H9 (cell line): Measurements from ENCODE around the gene MRPL51. TPM values are rescaled to one million over a fixed set of nuclear protein-coding genes. Genes with fewer than 3 reads are reported as not detected.
"Not testable (repeated sequence)": the region's sequence is repeated elsewhere in the genome, so short reads cannot be mapped to it uniquely, and the experiment has no call there.

Source experiments
- DNase-seq: peaks from one replicate; pipeline ENCODE4 v3.0.0-alpha.2; 2017
- H2AFZ ChIP-seq: one replicate; pipeline ENCODE4 v1.6.1; 2013; ENCODE audit warnings: mild to moderate bottlenecking, low read length, control low read depth, moderate library complexity
- H2AK5ac ChIP-seq: 2 replicates; pipeline ENCODE4 v1.6.1; 2013; ENCODE audit warnings: low read length, control low read depth, mixed read lengths; ENCODE audit not compliant: insufficient read length
- H2BK120ac ChIP-seq: one replicate; pipeline ENCODE4 v1.6.1; 2013; ENCODE audit warnings: low read depth, mild to moderate bottlenecking, low read length, control low read depth, inconsistent platforms; ENCODE audit not compliant: poor library complexity, severe bottlenecking
- H2BK12ac ChIP-seq: 2 replicates; pipeline ENCODE4 v1.6.1; 2013; ENCODE audit warnings: low read length, control low read depth, mixed read lengths, low read depth; ENCODE audit not compliant: insufficient read length
- H2BK15ac ChIP-seq: 2 replicates; pipeline ENCODE4 v1.6.1; 2013; ENCODE audit warnings: low read depth, low read length, control low read depth
- H2BK20ac ChIP-seq: one replicate; pipeline ENCODE4 v1.6.1; 2013; ENCODE audit warnings: low read depth, mild to moderate bottlenecking, low read length, control low read depth, inconsistent platforms; ENCODE audit not compliant: poor library complexity, severe bottlenecking
- H2BK5ac ChIP-seq: 2 replicates; pipeline ENCODE4 v1.6.1; 2013; ENCODE audit warnings: low read length, control low read depth, mixed read lengths; ENCODE audit not compliant: insufficient read length
- H3K14ac ChIP-seq: 2 replicates; pipeline ENCODE4 v1.6.1; 2013; ENCODE audit warnings: low read length, control low read depth; ENCODE audit not compliant: insufficient read depth
- H3K18ac ChIP-seq: 2 replicates; pipeline ENCODE4 v1.6.1; 2013; ENCODE audit warnings: low read depth, mild to moderate bottlenecking, mixed read lengths, low read length, control low read depth; ENCODE audit not compliant: insufficient read length
- H3K23ac ChIP-seq: 2 replicates; pipeline ENCODE4 v1.6.1; 2013; ENCODE audit warnings: low read length, control low read depth, mixed read lengths, low read depth; ENCODE audit not compliant: insufficient read length
- H3K23me2 ChIP-seq: 2 replicates; pipeline ENCODE4 v1.6.1; 2013; ENCODE audit warnings: low read depth, mild to moderate bottlenecking, mixed read lengths, low read length, control low read depth; ENCODE audit not compliant: insufficient read length, poor library complexity, severe bottlenecking
- H3K27ac ChIP-seq: 2 replicates; pipeline ENCODE4 v1.5.1; 2013; ENCODE audit warnings: low read length, control low read depth, mixed read lengths, low read depth; ENCODE audit not compliant: insufficient read length
- H3K27me3 ChIP-seq: 2 replicates; pipeline ENCODE4 v1.6.1; 2013; ENCODE audit warnings: low read length, control low read depth, inconsistent platforms; ENCODE audit not compliant: insufficient read depth
- H3K4ac ChIP-seq: 2 replicates; pipeline ENCODE4 v1.6.1; 2013; ENCODE audit warnings: low read depth, mild to moderate bottlenecking, control low read depth, inconsistent platforms, low read length, moderate library complexity
- H3K4me1 ChIP-seq: 2 replicates; pipeline ENCODE4 v1.6.1; 2013; ENCODE audit warnings: low read length, control low read depth, inconsistent platforms; ENCODE audit not compliant: insufficient read depth
- H3K4me2 ChIP-seq: 2 replicates; pipeline ENCODE4 v1.6.1; 2013; ENCODE audit warnings: low read length, control low read depth, mixed read lengths; ENCODE audit not compliant: insufficient read length, insufficient read depth
- H3K56ac ChIP-seq: 2 replicates; pipeline ENCODE4 v1.6.1; 2013; ENCODE audit warnings: low read depth, mild to moderate bottlenecking, mixed read lengths, low read length, control low read depth; ENCODE audit not compliant: insufficient read length
- H3K79me1 ChIP-seq: 2 replicates; pipeline ENCODE4 v1.6.1; 2013; ENCODE audit warnings: low read depth, mild to moderate bottlenecking, moderate library complexity, low read length, control low read depth, inconsistent platforms; ENCODE audit not compliant: insufficient read depth, poor library complexity, severe bottlenecking
- H3K79me2 ChIP-seq: 2 replicates; pipeline ENCODE4 v1.6.1; 2013; ENCODE audit warnings: low read length, control low read depth, inconsistent platforms; ENCODE audit not compliant: insufficient read depth
- H3K9ac ChIP-seq: 2 replicates; pipeline ENCODE4 v1.6.1; 2013; ENCODE audit warnings: low read length, control low read depth, mixed read lengths; ENCODE audit not compliant: insufficient read length; ENCODE audit errors: extremely low read depth
- H3K9me3 ChIP-seq: one replicate; pipeline ENCODE4 v1.6.1; 2013; ENCODE audit warnings: low read depth, low read length, inconsistent platforms; ENCODE audit not compliant: control insufficient read depth
- H3T11ph ChIP-seq: one replicate; pipeline ENCODE4 v1.6.1; 2013; ENCODE audit warnings: mild to moderate bottlenecking, low read length, control low read depth, inconsistent platforms
- H4K20me1 ChIP-seq: one replicate; pipeline ENCODE4 v1.6.1; 2013; ENCODE audit not compliant: control insufficient read depth, insufficient read length, insufficient read depth
- H4K5ac ChIP-seq: 2 replicates; pipeline ENCODE4 v1.6.1; 2013; ENCODE audit warnings: low read depth, mild to moderate bottlenecking, mixed read lengths, low read length, control low read depth; ENCODE audit not compliant: insufficient read length
- H4K8ac ChIP-seq: replicated peaks from 2 replicates; pipeline ENCODE4 v1.6.1; 2013; ENCODE audit warnings: low read length, control low read depth, mixed read lengths, low read depth; ENCODE audit not compliant: insufficient read length
- H4K91ac ChIP-seq: 2 replicates; pipeline ENCODE4 v1.6.1; 2013; ENCODE audit warnings: low read depth, mild to moderate bottlenecking, moderate library complexity, mixed read lengths, low read length, control low read depth; ENCODE audit not compliant: insufficient read length
- H3K27ac Mint-ChIP-seq, 3 experiments: 2 replicates in 2 of 3; 3 replicates in 1 of 3; pipeline ENCODE4 v1.8.0; 2020 to 2021; ENCODE audit warnings: mixed read lengths in 3 of 3, mild to moderate bottlenecking in 1 of 3, moderate library complexity in 1 of 3
- H3K27me3 Mint-ChIP-seq: 2 replicates; pipeline ENCODE4 v1.8.0; 2021; ENCODE audit warnings: low read depth, mild to moderate bottlenecking, moderate library complexity, mixed read lengths
- H3K36me3 Mint-ChIP-seq, 3 experiments: 2 replicates in 2 of 3; 3 replicates in 1 of 3; pipeline ENCODE4 v1.8.0; 2020 to 2021; ENCODE audit warnings: low read depth in 3 of 3, mixed read lengths in 3 of 3; ENCODE audit not compliant: insufficient read depth in 1 of 3
- H3K4me1 Mint-ChIP-seq, 2 experiments: 2 replicates each; pipeline ENCODE4 v1.8.0; 2020; ENCODE audit warnings: mixed read lengths in 2 of 2
- H3K4me3 Mint-ChIP-seq, 2 experiments: 2 replicates in 1 of 2; 3 replicates in 1 of 2; pipeline ENCODE4 v1.8.0; 2020 to 2021; ENCODE audit warnings: mild to moderate bottlenecking in 2 of 2, mixed read lengths in 2 of 2, moderate library complexity in 1 of 2
- H3K9me3 Mint-ChIP-seq, 2 experiments: 2 replicates in 1 of 2; 3 replicates in 1 of 2; pipeline ENCODE4 v1.8.0; 2020; ENCODE audit warnings: mild to moderate bottlenecking in 2 of 2, mixed read lengths in 2 of 2, moderate library complexity in 1 of 2
- CTCF ChIP-seq: fragments of 200-600 bp; sonication (generic); conservative IDR thresholded peaks from 3 replicates; pipeline ENCODE4 v1.8.0; 2021; ENCODE audit warnings: antibody characterized with exemption, mild to moderate bottlenecking
- WGBS: extraction: QIAGEN DNeasy Blood & Tissue Kit; methylation state at CpG from one replicate; pipeline ENCODE4 v1.1.7; 2013; ENCODE audit warnings: missing lambda C conversion rate, low lambda C conversion rate, mixed read lengths; ENCODE audit not compliant: insufficient read length; ENCODE audit errors: extremely low coverage; 5-methylcytosine and 5-hydroxymethylcytosine counted together
- total RNA-seq: library from RNA; stranded (reverse); gene quantifications from 2 replicates; pipeline ENCODE4 v1.2.1, GENCODE V29; 2021

MRPL51 gene
- total RNA-seq, 1 experiment from 2014 or later = 329 TPM

GRCh38 chr12:6478416-6478815, 14.6 kb downstream of the MRPL51 start:
- Histone ChIP-seq H2AK5ac (no peak overlapping the region), H3K4me1 (no peaks in the 10 kb centered on the region), H3K4me2 (no peak overlapping the region), H3K9me3 (no peaks in the 10 kb centered on the region), H2BK12ac (no peak overlapping the region), H4K5ac (no peak overlapping the region), H3T11ph (no peak overlapping the region), H3K18ac (no peak overlapping the region), H2BK5ac (no peak overlapping the region), H2BK120ac (no peak overlapping the region), H2BK20ac (no peak overlapping the region), H3K4ac (no peak overlapping the region), H3K14ac (no peak overlapping the region), H3K79me2 (no peaks in the 10 kb centered on the region), H3K56ac (no peak overlapping the region), H4K91ac (no peak overlapping the region), H3K27ac (no peak overlapping the region), H2BK15ac (no peak overlapping the region; the same call in 1 of the 2 replicates), H3K23me2 (peaks cover 2% of the 10 kb centered on the region), H4K20me1 (no peaks in the 10 kb centered on the region), H3K23ac (no peak overlapping the region), H3K27me3 (no peaks in the 10 kb centered on the region), H4K8ac (no peak overlapping the region), H3K9ac (no peak overlapping the region), H3K79me1 (no peaks in the 10 kb centered on the region), H2AFZ (no peak overlapping the region)
- Mint-ChIP-seq H3K27ac (no peak overlapping the region), H3K27me3 (peaks cover 19% of the 10 kb centered on the region), H3K36me3 (peaks cover 4 to 6% (median 5%) of the 10 kb centered on the region in 3 experiments; a peak in 4 of 7 replicates), H3K4me3 (no peak overlapping the region), H3K4me1 (peaks cover 0 to 3% of the 10 kb centered on the region in 2 experiments; a peak in 1 of 4 replicates), H3K9me3 (peaks cover 14 to 16% of the 10 kb centered on the region in 2 experiments)
- WGBS = no CpG with 5 or more reads among the region's 20 CpGs
- no peak for DNase-seq
- TF ChIP-seq CTCF = no peak

GRCh38 chr12:6477601-6478377, 15.3 kb downstream of the MRPL51 start:
- not testable (repeated sequence) for H3K4me3 Mint-ChIP-seq
- no CpG with 5 or more reads among the region's 37 CpGs for WGBS

More at GRCh38 chr12:6477601-6478377, 15.3 kb downstream of the MRPL51 start:
- H3K18ac ChIP-seq, H3K27ac ChIP-seq, H4K20me1 ChIP-seq, H4K91ac ChIP-seq, H2BK20ac ChIP-seq, DNase-seq, H3K9ac ChIP-seq, H3K14ac ChIP-seq, H3K27me3 ChIP-seq, H3K79me1 ChIP-seq, H2BK15ac ChIP-seq, H2BK120ac ChIP-seq, H3K4me1 ChIP-seq, H3K23ac ChIP-seq, H3K36me3 Mint-ChIP-seq, H3K23me2 ChIP-seq, H3K4ac ChIP-seq, H3T11ph ChIP-seq, H2AFZ ChIP-seq, H3K56ac ChIP-seq, H3K4me2 ChIP-seq, H2BK5ac ChIP-seq, H4K5ac ChIP-seq, H3K9me3 ChIP-seq, H2AK5ac ChIP-seq, H3K27ac Mint-ChIP-seq, H2BK12ac ChIP-seq, H3K79me2 ChIP-seq, H3K4me1 Mint-ChIP-seq, H4K8ac ChIP-seq: not testable (repeated sequence)
- Mint-ChIP-seq H3K27me3 (peaks cover 19% of the 10 kb centered on the region), H3K9me3 (peaks cover 14 to 16% of the 10 kb centered on the region in 2 experiments)
